ENCODE measurements around the gene ZNF536. TPM values are rescaled to one million over a fixed set of nuclear protein-coding genes. Genes with fewer than 3 reads are reported as not detected.

The ZNF536 gene
- total and polyA plus RNA-seq, 12 donors: 0.22 to 10.7 (median 3.7) TPM

DNA sequence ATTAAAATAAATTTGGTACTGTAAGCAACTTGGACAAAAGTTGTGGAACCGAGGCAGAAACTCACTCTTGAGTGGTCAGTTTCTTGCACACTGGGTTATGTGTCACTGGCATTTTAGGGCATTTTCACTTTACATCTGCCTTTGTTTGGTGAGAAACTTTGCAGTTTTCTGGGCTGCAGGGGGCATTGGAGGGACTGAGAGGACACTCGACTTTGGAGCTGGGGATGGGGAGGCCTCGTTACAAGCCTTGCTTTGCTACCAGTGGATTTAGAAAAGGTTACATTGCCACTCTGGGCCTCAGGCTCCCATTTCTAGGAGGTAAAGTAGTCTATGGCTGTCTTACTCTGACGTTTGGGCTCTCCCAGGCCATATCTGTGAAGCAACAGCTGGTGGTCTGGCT lies 41.9 kb upstream of the ZNF536 start:
- WGBS, 2 donors: 62 to 65% methylated on average over 4 of the region's 4 CpGs
- DNase-seq (no peak), ATAC-seq (no peak)
- Histone ChIP-seq H3K9me3 (no peaks in the 10 kb centered on the region), H3K27me3 (no peaks in the 10 kb centered on the region), H3K27ac (no peak overlapping the region), H3K4me1 (peaks cover 0 to 12% (median 0%) of the 10 kb centered on the region in 9 donors), H3K4me3 (no peak overlapping the region), H3K36me3 (no peaks in the 10 kb centered on the region)
- intact Hi-C loops (cut with DNase I): no loop called here
- TF ChIP-seq CTCF (IDR thresholded peaks at IDR 0.05): no peak

DNA sequence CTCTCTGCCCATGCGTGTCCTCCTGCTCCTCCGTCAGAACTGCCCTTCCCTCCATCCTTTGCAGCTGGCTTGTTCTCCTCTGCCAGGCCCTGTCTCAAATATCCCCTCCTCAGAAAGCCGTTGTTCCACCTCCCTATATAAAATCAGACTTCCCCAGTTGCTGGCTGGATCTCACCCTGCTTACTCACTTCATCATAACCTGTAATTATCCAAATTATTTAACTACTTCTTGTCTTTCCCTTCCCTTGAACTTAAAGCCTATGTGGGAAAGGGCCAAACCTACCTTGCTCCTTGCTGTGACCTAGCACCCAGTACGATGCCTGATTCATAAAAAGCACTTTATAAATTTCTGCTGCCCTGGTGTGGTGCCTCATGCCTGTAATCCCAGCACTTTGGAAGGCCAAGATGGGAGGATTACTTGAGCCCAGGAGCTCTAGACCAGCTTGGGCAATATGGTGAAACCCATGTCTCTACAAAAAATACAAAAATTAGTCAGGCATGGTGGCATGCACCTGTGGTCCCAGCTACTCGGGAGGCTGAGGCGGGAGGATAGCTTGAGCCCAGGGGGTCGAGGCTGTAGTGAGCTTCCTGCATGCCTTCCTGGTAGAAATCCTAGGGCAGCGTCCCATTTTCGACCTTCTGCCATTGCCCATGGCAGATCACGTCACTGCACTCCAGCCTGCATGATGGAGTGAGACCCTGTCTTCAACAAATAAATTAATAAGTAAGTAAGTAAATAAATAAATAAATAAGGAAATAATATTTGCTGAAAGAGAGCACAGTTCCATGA lies 39.5 kb upstream of the ZNF536 start:
- ATAC-seq (no peak), DNase-seq (no peak)
- no peaks in the 10 kb centered on the region for H3K4me1 ChIP-seq
- intact Hi-C loops (cut with DNase I): no loop called here
- no peaks in the 10 kb centered on the region for H3K27me3 ChIP-seq
- 81 to 86% methylated on average over 10 of the region's 10 CpGs for WGBS, 2 donors
- no peaks in the 10 kb centered on the region for H3K9me3 ChIP-seq
- no peaks in the 10 kb centered on the region for H3K36me3 ChIP-seq
- TF ChIP-seq CTCF (IDR thresholded peaks at IDR 0.05): no peak
- H3K27ac ChIP-seq: no peak overlapping the region
- H3K4me3 ChIP-seq: no peak overlapping the region

DNA sequence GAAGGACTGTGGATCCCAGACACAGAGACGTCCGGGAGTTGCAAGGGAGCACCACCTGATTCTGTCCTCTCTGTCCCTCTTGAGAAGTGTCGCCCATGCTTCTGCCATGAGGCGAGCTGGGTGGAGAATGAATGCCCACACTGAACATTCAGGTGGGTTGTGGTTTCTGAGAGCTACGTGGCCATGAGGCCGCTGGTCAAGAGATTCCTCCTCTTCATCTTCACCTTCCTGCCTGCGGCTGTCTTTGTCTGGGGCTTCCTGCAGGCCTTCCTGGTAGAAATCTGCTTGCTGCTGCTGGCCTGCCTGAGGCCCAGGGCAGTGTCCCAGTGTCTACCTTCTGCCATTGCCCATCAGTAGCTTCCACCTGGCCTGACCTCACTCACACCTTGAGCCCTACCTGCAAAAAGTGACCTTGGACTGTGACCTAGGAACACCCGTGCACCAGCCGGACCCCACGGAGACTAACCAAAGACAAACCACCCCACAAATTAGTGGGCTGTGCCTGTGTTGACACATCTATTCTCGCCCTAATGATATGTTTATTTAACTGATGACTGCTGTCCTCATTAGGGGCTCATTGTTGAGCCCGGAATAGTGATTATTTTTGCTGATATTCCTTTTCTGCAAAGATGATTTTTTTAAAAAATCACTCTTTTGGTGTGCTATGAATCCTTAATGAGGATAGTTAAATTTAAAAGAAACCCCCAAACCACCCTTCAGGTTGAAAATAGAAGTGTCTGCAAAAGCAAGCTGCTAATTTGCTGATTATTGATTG lies 38.7 kb upstream of the ZNF536 start:
- H3K27ac ChIP-seq: no peak overlapping the region
- 86 to 87% methylated on average over 12 of the region's 12 CpGs for WGBS, 2 donors
- H3K4me1 ChIP-seq: no peaks in the 10 kb centered on the region
- DNase-seq (no peak), ATAC-seq (no peak)
- H3K4me3 ChIP-seq: no peak overlapping the region
- H3K36me3 ChIP-seq: no peaks in the 10 kb centered on the region
- H3K9me3 ChIP-seq: no peaks in the 10 kb centered on the region
- intact Hi-C loops (cut with DNase I): no loop called here
- H3K27me3 ChIP-seq: peaks cover 0 to 2% (median 0%) of the 10 kb centered on the region in 7 donors
- TF ChIP-seq CTCF (IDR thresholded peaks at IDR 0.05): no peak

GRCh38 chr19:30334841-30335240 lies 37.3 kb upstream of the ZNF536 start:
- no peaks in the 10 kb centered on the region for H3K36me3 ChIP-seq
- H3K4me3 ChIP-seq: no peak overlapping the region
- no peaks in the 10 kb centered on the region for H3K4me1 ChIP-seq
- 82 to 91% methylated on average over 10 of the region's 10 CpGs for WGBS, 2 donors
- intact Hi-C loops (cut with DNase I): no loop called here
- H3K27me3 ChIP-seq: peaks cover 0 to 12% (median 0%) of the 10 kb centered on the region in 7 donors
- ATAC-seq (no peak), DNase-seq (no peak)
- H3K9me3 ChIP-seq: no peaks in the 10 kb centered on the region
- no peak overlapping the region for H3K27ac ChIP-seq
- TF ChIP-seq CTCF (IDR thresholded peaks at IDR 0.05): no peak
